Endodermal cell (in vitro differentiated cells): ENCODE measurements around the gene TP53I11. TPM values are rescaled to one million over a fixed set of nuclear protein-coding genes. Genes with fewer than 3 reads are reported as not detected.

Experiments
- DNase-seq: peaks from one replicate; pipeline ENCODE4 v3.0.0-alpha.2; 2017
- H3K27ac ChIP-seq: 2 replicates; pipeline ENCODE4 v1.5.1; 2013; ENCODE audit warnings: mild to moderate bottlenecking, low read depth, low read length, moderate library complexity
- H3K27me3 ChIP-seq: 2 replicates; pipeline ENCODE4 v1.6.1; 2013; ENCODE audit warnings: mild to moderate bottlenecking, low read length, moderate library complexity; ENCODE audit not compliant: insufficient read depth, control insufficient read depth, poor library complexity, severe bottlenecking
- H3K36me3 ChIP-seq: 2 replicates; pipeline ENCODE4 v1.7.0; 2013; ENCODE audit warnings: mild to moderate bottlenecking, low read length, moderate library complexity; ENCODE audit not compliant: control insufficient read depth, insufficient read depth
- H3K4me1 ChIP-seq: one replicate; pipeline ENCODE4 v1.7.0; 2013; ENCODE audit warnings: low read length; ENCODE audit not compliant: control insufficient read depth, insufficient read depth
- H3K4me3 ChIP-seq: 2 replicates; pipeline ENCODE4 v1.5.1; 2013; ENCODE audit warnings: mild to moderate bottlenecking, low read length, moderate library complexity
- H3K9ac ChIP-seq: 2 replicates; pipeline ENCODE4 v1.6.1; 2013; ENCODE audit warnings: mild to moderate bottlenecking, low read length, moderate library complexity; ENCODE audit not compliant: poor library complexity, severe bottlenecking; ENCODE audit errors: extremely low read depth
- H3K9me3 ChIP-seq: 2 replicates; pipeline ENCODE4 v1.6.1; 2013; ENCODE audit warnings: mild to moderate bottlenecking, low read length, moderate library complexity; ENCODE audit not compliant: control insufficient read depth
- H3K27ac Mint-ChIP-seq: 2 replicates; pipeline ENCODE4 v1.8.0; 2020; ENCODE audit warnings: mixed read lengths
- H3K27me3 Mint-ChIP-seq: 2 replicates; pipeline ENCODE4 v1.8.0; 2021; ENCODE audit warnings: mild to moderate bottlenecking, mixed read lengths; ENCODE audit not compliant: insufficient read depth
- H3K36me3 Mint-ChIP-seq: 2 replicates; pipeline ENCODE4 v1.8.0; 2020; ENCODE audit warnings: low read depth, mixed read lengths
- H3K4me1 Mint-ChIP-seq: 2 replicates; pipeline ENCODE4 v1.8.0; 2020; ENCODE audit warnings: mixed read lengths
- H3K4me3 Mint-ChIP-seq: 2 replicates; pipeline ENCODE4 v1.8.0; 2020; ENCODE audit warnings: mild to moderate bottlenecking, moderate library complexity, mixed read lengths
- H3K9me3 Mint-ChIP-seq: 2 replicates; pipeline ENCODE4 v1.8.0; 2020; ENCODE audit warnings: mild to moderate bottlenecking, mixed read lengths
- CTCF ChIP-seq: fragments of 200-600 bp; sonication (generic); conservative IDR thresholded peaks from 2 replicates; pipeline ENCODE4 v1.5.0; 2021; ENCODE audit warnings: antibody characterized with exemption, mild to moderate bottlenecking
- WGBS, 2 experiments: methylation state at CpG; one replicate each; pipeline versions ENCODE4 v1.1.5 to v1.1.7; 2013; ENCODE audit warnings: missing lambda C conversion rate in 2 of 2, mixed read lengths in 1 of 2; ENCODE audit not compliant: insufficient coverage in 1 of 2, insufficient read length in 1 of 2; 5-methylcytosine and 5-hydroxymethylcytosine counted together
- total RNA-seq, 2 donors: library from RNA; stranded (reverse); fragmentation: NEBNext Ultra II Directional in 1 of 2; extraction: Animal tissue kit (Norgen Biotek cat#: 25700) in 1 of 2; gene quantifications; 2 replicates in 1 of 2; 3 replicates in 1 of 2; pipeline ENCODE4 v1.2.1, GENCODE V29; 2021

Gene TP53I11
- total RNA-seq, 2 donors from 2014 or later = 136 to 203 TPM

- no peaks in the 10 kb centered on the region for H3K36me3 ChIP-seq
- peak overlapping the region; percentile 82 for H3K27ac ChIP-seq
- WGBS, 2 experiments = 74 to 87% methylated on average over 4 to 12 of the region's 12 CpGs
- H3K9ac ChIP-seq = no peak overlapping the region
- H3K4me1 ChIP-seq = peaks cover 9% of the 10 kb centered on the region
- H3K4me3 ChIP-seq = no peak overlapping the region
- H3K27me3 Mint-ChIP-seq = peaks cover 2% of the 10 kb centered on the region
- no peaks in the 10 kb centered on the region for H3K27me3 ChIP-seq
- no peaks in the 10 kb centered on the region for H3K36me3 Mint-ChIP-seq
- DNase-seq = no peak
- H3K27ac Mint-ChIP-seq = no peak overlapping the region
- H3K4me1 Mint-ChIP-seq = peaks cover 29% of the 10 kb centered on the region
- no peaks in the 10 kb centered on the region for H3K9me3 Mint-ChIP-seq
- no peak for TF ChIP-seq CTCF
- H3K4me3 Mint-ChIP-seq = no peak overlapping the region
- no peaks in the 10 kb centered on the region for H3K9me3 ChIP-seq
These were observed 65.4 kb downstream of the TP53I11 start for GRCh38 chr11:44885065-44885810.

GRCh38 chr11:44884056-44884455 lies 66.6 kb downstream of the TP53I11 start:
- Mint-ChIP-seq H3K27me3 (peaks cover 2% of the 10 kb centered on the region), H3K4me3 (no peak overlapping the region)
- TF ChIP-seq CTCF = no peak

GRCh38 chr11:44883277-44883676 lies 67.4 kb downstream of the TP53I11 start:
- peaks cover 11% of the 10 kb centered on the region for H3K4me1 ChIP-seq
- Mint-ChIP-seq H3K27me3 (peaks cover 2% of the 10 kb centered on the region), H3K36me3 (no peaks in the 10 kb centered on the region), H3K9me3 (no peaks in the 10 kb centered on the region), H3K27ac (no peak overlapping the region), H3K4me1 (peaks cover 27% of the 10 kb centered on the region), H3K4me3 (no peak overlapping the region)
- no peak overlapping the region for H3K27ac ChIP-seq
- H3K36me3 ChIP-seq = no peaks in the 10 kb centered on the region
- H3K9ac ChIP-seq = no peak overlapping the region
- no peak overlapping the region for H3K4me3 ChIP-seq
- 93 to 100% methylated on average over 4 to 6 of the region's 6 CpGs for WGBS, 2 experiments
- no peaks in the 10 kb centered on the region for H3K27me3 ChIP-seq
- no peaks in the 10 kb centered on the region for H3K9me3 ChIP-seq
- DNase-seq = no peak
- TF ChIP-seq CTCF = no peak

More at GRCh38 chr11:44884056-44884455, 66.6 kb downstream of the TP53I11 start:
- Histone ChIP-seq H3K4me3 (no peak overlapping the region), H3K9ac (no peak overlapping the region), H3K4me1 (peaks cover 9% of the 10 kb centered on the region), H3K27me3 (no peaks in the 10 kb centered on the region), H3K9me3 (no peaks in the 10 kb centered on the region), H3K36me3 (no peaks in the 10 kb centered on the region), H3K27ac (no peak overlapping the region)
- H3K4me1 Mint-ChIP-seq = peaks cover 29% of the 10 kb centered on the region
- no peak for DNase-seq
- WGBS, 2 experiments = 88 to 94% methylated on average over 3 to 6 of the region's 6 CpGs
- H3K27ac Mint-ChIP-seq = no peak overlapping the region
- no peaks in the 10 kb centered on the region for H3K9me3 Mint-ChIP-seq
- H3K36me3 Mint-ChIP-seq = no peaks in the 10 kb centered on the region

Other genes with a start within 250 kb of the TP53I11 start
- 10 to 100 TPM; 28.0 to 28.7 TPM for gene TSPAN18, start 223.9 kb downstream of the TP53I11 start, total RNA-seq
- gene PRDM11, start 195.8 kb upstream of the TP53I11 start, total RNA-seq = 10 to 100 TPM; 10.4 to 15.2 TPM